GM21423 (cell line): ENCODE measurements around the gene SCAPER.

Experiments used
- ATAC-seq: cut with Tn5 transposase; IDR thresholded peaks from one replicate; pipeline ENCODE4 v1.9.1; 2021; ENCODE audit warnings: mild to moderate bottlenecking, moderate library complexity; ENCODE audit not compliant: unreplicated experiment

Gene SCAPER, protein sequence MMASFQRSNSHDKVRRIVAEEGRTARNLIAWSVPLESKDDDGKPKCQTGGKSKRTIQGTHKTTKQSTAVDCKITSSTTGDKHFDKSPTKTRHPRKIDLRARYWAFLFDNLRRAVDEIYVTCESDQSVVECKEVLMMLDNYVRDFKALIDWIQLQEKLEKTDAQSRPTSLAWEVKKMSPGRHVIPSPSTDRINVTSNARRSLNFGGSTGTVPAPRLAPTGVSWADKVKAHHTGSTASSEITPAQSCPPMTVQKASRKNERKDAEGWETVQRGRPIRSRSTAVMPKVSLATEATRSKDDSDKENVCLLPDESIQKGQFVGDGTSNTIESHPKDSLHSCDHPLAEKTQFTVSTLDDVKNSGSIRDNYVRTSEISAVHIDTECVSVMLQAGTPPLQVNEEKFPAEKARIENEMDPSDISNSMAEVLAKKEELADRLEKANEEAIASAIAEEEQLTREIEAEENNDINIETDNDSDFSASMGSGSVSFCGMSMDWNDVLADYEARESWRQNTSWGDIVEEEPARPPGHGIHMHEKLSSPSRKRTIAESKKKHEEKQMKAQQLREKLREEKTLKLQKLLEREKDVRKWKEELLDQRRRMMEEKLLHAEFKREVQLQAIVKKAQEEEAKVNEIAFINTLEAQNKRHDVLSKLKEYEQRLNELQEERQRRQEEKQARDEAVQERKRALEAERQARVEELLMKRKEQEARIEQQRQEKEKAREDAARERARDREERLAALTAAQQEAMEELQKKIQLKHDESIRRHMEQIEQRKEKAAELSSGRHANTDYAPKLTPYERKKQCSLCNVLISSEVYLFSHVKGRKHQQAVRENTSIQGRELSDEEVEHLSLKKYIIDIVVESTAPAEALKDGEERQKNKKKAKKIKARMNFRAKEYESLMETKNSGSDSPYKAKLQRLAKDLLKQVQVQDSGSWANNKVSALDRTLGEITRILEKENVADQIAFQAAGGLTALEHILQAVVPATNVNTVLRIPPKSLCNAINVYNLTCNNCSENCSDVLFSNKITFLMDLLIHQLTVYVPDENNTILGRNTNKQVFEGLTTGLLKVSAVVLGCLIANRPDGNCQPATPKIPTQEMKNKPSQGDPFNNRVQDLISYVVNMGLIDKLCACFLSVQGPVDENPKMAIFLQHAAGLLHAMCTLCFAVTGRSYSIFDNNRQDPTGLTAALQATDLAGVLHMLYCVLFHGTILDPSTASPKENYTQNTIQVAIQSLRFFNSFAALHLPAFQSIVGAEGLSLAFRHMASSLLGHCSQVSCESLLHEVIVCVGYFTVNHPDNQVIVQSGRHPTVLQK (N-terminal part only)

DNA sequence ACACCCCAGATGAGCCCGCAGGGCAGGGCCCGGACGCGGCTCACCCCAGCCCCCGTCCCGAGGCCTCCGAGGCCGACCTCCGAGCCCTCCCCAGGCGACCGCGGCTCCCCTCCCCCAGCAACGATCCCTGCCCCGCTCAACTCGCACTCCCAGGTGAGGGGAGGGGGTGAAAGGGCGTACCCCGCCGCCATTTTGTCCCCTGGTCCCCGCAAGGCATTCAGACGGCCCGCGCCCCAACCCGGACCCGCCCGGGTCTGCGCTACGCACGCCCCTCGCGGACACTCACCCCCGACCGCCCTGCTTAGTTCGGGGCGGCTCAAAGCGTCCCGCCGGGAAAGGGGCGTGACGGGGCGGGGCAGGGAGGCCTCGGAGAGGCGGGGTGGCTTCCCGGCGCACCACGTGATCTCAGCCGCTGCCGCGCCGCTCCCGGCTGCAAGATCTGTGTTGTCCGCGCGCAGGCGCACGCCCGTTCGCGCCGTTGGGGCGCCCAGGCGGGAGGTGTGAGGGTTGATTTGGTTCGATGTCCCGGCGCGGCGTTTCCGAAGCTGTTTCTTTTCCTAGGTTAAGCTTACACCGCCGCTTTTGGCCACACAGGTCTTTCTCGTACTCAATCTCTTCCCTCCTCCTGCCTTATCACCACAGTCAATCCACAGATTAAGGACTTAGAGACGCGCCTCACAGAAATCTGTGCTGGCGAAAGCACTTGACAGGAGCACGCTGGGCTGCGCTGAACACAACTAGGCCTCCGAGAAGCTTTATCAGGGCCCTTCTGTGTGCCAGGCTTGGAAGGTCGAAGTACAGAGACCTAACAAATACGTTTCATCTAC lies at the start of gene SCAPER:
Gene SCAPER (minus strand): TSS at position 328 of the 827 bp plus-strand sequence. CDS start 21,523 bp downstream, outside the sequence.
- peak; percentile 80 for ATAC-seq

DNA sequence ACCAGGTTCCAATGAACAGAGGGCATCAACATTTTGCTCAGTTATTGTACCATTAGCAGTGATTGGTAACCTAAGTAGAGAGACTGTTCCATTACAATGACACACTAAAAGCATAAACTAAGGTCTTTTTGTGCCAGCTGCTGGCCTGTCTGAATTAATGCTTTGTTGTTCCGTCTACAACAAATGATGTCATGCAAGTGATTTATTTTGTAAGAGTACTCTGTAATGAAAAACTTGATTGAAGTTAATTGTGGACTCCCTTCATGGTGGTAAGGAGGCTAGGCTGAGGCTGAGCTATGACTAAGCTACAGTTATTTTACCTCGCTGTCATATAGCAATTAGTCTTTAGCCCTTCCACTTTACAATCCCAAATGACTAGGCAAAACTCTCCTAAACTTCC lies 49.6 kb upstream of the SCAPER start:
- ATAC-seq: no peak

DNA sequence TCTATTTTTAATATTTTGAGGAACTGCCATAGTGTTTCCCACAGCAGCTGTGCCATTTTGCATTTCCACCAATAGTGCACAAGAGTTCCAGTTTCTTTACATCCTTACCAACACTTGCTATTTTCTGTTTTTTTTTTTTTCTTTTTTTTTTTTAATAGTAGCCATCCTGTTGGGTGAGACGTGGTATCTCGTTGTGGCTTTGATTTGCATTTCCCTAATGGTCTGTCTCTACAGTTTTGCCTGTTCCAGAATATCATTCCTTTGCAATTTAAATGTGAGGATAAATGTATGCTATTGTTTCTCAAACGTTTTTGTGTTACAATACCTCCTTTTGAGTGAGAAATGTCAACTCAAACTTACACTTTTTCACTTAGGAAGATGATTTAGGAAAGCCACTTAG lies 48.8 kb upstream of the SCAPER start:
- ATAC-seq: no peak

DNA sequence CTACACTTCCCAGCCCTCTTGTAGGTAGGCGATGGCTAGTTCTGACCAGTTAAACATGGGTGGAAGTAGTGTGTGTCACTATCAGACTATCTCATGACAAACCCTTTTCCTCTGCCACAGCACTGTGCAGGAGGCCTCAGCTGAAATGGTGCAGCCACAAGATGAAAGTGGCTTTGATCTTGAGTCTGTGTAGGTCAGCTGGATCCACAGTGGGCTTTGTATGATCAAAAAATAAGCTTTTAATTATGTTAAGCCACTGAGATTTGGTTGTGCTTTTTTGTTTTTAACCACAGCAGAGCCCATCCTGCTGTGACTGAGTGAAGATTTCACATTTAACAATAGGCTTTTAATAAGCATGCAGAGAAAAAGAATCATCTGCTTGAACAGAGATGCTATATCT lies 46.1 kb upstream of the SCAPER start:
- ATAC-seq: no peak

DNA sequence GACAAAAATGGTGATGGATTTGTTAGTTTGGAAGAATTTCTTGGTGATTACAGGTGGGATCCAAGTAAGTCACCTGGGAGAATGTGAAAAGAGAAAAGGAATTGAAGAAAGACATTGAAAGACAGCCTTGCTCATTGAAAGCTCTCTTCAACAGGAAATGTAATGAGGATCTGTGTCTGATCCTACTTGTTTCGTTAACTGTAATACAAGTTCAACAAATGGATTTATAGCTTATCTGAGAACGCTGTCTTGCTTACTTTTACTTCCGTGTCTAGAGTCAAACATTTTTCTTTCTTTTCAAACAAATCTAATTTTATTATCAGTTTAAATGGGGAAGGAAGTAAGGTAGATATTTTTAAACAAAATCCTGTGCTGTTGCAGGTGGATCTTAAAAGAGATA lies 42.3 kb upstream of the SCAPER start:
- ATAC-seq: no peak

DNA sequence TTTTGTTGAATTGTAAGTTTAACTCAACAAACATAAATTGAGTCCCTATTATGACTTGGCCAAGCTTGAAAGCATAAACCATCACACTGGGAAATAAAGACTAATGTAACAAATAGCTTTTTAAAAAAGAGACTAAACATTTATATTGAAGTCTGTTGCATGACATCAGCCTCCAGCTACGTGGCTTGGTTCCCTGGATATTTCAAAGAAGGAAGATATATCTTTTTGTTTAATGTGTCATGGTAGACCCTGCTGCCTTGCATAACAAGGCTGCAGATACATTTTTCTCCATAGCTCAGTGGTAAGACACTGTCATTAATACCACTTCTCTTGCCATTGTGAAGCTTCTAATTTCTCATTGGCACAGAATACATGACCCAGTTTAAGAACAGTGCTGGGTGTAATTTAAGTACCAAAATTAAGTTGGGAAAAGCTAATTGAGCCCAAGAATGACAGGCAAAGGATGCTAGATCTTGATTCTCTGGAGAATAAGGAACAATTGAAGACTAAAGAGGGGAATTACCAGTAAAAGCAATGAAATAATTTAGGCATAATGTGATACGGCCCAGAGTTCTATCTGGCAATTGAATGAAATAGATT lies 40.5 kb upstream of the SCAPER start:
- ATAC-seq: no peak

DNA sequence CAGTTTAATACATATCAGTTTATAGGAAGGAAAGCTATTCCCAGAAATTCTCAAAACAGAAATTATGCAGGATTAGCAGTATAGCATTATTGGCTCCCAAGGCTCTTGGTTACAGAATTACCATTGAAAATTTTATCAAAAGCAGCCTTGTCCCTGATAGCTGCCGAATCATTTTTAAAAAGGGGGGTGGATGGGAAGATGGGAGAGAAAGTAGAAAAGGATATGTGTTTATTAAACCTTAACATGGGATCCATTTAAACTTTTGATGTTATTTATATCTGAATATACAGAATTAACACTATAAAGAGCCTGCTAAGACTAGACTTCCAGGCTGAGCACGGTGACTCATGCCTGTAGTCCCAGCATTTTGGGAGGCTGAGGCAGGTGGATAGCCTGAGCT lies 37.2 kb upstream of the SCAPER start:
- ATAC-seq: no peak

DNA sequence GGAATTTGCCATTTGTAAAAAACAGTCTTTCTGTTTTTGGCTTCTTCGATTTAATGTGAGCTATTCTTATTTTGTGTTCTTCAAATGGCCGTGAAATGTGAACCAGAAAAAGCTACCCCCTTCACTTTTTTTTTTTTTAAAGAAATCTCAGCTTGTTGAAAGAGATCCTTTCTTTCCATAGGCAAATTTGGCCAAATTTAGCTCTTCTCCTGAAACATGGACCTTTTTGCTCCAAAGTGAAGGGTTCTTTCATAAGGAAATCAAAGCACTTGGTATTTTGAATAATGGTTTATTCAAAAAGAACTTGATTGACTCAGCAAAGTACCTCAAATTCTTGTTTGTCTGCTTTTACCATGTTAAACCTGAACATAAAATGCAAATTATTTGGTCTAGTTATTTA lies 36.5 kb upstream of the SCAPER start:
- ATAC-seq: no peak

DNA sequence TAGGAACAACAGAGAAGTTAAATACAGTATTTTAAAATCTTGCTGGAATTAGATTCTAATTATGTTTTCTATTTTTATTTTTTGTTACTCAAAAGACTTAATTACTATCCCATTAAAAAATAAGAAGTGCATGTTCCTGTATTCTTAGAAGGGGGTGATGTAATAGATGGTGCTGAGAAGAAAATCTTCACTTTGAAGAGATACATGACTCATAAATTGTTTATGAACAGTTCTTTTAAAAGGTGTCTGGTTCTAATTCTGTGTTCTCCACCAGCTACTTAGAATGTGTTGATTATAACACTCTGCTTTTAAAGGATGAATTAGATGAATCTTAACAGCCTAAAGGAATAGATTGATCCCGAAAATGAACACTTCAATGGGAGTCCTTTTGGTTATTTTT lies 34.6 kb upstream of the SCAPER start:
- ATAC-seq: no peak

DNA sequence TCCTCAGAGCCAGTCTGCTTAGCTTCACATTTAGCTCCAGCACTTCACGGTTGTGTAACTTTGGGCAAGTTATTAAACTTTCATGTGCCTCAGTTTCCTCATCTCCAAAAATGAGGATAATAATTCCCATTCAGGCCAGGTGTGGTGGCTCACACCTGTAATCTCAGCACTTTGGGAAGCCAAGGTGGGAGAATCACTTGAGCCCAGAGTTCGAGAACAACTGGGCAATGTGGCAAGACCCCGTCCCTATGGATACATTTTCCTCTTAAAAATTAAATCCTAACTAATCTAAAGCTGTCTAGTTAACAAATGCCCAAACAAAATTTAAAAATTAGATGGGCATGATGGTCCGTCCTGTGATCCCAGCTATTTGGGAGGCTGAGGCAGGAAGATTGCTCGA lies 33.6 kb upstream of the SCAPER start:
- ATAC-seq: no peak

DNA sequence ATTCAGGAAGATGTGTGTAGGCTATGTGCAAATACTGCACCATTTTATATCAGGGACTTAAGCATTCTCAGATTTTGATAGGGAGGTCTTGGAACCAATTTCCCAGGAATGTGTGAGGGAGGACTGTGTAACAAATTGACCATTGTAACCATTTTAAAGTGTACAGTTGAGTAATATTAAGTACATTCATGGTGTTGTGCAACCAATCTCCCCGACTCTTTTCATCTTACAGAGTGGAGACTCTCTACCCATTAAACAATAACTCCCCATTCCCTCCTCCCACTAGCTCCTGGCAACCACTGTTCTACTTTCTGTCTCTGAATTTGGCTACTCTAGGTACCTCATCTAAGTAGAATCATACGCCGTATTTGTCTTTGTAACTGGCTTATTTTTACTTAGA lies 31.5 kb upstream of the SCAPER start:
- no peak for ATAC-seq

DNA sequence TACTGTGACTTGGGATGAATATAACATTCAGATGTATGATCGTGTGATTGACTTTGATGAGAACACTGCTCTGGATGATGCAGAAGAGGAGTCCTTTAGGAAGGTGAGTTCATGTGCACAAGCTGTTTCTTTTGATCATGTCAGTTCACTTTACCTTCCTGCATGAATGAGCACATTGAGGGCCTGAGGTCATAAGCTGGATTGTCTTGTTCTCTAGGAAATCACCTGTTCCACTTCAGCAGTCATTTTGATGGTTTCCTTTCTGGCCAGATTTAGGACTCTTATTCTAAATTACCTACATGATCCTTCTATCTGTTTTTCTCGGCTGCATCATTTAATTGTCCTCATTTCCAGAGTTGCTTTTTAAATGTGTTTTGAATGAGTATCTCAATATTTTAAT lies 30.5 kb upstream of the SCAPER start:
- ATAC-seq: no peak

DNA sequence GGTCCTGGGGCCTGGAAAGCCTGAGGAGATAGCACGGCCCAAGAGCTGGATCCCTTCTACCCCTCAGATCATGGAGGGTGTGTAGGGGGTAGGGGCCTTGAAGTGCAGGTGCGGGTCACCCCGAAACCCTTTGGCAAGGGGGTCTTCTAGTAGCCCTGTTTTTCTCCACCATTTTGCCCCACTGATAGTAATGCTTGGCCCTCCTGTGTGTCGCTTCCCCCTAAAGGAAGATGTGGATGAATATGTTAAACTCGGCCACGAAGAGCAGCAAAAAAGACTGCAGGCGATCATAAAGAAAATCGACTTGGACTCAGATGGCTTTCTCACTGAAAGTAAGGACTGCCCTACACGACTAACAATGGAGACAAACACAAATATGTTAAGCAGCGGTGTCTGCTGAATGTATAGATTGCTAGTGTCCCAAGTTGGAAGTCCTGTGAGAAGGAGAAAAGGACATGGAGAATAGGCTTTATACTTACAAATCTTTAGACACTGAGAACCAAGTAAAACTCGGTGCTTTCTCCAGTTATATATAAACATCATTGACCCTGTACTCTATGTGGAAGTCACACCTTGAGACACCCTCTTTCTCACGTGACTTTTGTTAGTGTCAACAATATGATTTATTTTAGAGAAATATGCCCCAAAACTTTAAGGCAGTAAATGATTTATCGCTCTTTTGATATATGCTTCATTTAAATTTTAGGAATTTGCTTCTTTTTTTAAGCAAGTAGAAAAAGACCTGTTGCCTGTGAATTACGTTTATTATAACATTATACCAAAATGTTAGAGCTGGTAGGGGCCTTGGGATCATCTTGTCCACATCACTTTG lies 27.2 kb upstream of the SCAPER start:
- no peak for ATAC-seq

DNA sequence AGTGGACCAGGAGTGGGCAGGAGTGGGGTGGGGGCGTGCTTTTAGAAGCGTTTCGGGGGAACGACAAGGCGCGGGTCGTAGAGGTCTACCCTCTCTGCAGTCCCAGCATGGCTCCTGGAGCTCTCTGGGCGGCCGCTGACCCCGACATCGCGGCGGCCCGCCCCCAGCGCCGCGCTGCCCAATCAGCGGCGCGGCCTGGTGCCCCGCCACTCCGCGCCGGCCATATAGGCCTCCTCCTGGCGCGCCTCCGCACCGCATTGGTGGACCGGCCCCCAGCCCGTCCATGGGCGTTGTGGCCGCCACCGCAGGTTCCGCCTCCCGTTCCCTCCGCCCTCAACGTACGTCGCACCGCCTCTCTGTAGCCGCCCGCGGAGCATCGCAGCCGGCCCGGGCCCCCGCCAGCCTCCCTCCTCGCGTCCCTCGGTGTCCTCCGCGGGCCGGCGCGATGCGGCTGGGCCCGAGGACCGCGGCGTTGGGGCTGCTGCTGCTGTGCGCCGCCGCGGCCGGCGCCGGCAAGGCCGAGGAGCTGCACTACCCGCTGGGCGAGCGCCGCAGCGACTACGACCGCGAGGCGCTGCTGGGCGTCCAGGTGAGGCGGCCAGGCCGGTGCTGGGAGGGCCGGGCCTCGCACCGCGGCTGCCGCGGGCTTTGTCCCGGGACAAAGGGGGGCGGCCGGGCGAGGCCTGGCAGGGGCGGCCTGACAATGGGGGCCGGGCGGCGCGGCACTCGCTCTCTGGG lies 26.4 kb upstream of the SCAPER start, which contains the start of gene RCN2:
Gene RCN2 (plus strand): TSS at position 353 of the 738 bp plus-strand sequence. CDS start 93 bp downstream, at position 446.
- peak; percentile 98 for ATAC-seq

DNA sequence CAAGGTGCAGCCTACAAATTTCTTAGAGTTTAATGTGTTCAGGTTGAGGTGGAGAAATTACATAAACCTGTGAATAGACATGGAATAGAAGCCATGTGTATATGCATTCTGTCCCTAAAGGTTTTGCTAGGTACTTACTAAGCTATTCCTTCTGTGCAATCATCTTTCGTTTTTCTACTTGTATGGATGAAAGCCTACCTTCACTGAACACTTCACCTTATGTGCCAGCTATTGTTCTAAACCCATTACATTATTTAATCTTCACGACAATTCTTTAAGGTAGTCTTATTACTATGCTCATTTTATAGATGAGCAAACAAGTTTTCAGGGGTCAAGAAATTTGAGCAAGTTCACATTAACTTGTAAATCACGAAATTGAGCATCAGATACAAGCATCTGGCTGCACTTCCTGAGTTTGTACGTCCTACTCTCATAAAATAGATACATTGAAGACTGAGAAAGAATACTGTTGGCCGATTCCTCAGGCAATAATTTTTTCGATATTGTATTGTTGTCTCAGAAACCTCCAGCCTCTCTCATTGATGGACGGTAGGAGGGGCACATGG lies 25.8 kb upstream of the SCAPER start:
- ATAC-seq: no peak

DNA sequence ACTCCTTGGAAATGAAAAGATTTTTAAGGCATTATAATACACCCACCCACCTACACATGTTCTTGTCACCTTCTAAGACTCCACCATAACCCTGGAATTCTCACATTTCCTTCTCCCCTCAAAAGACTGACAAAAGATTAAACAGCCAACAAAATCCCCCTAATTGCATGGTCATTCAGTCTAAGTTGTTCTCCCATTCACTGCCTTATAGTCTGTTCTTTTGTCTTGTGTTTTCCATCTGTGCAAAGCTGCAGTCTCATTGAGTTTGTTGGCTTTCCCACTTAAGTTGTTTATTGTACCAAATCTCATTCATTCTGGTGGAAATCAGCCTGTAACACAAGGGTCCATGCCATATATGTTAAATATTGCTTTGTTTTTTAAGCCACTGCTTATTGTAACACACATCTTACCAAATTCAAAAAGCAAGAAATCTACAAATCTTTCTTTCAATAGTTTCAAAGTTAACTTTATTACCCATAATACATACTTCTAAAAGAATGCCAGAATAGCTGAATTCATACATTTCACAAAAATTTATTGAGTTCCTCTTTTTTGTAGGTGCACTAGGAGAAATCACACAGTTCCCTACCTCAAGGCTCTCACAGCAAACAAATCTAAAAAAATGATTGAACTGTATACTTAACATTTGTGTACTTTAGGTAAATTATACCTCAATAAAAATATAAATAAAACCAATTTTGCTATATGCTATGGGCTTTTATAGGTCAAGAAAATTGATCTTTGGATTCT lies 24.0 kb upstream of the SCAPER start:
- no peak for ATAC-seq

DNA sequence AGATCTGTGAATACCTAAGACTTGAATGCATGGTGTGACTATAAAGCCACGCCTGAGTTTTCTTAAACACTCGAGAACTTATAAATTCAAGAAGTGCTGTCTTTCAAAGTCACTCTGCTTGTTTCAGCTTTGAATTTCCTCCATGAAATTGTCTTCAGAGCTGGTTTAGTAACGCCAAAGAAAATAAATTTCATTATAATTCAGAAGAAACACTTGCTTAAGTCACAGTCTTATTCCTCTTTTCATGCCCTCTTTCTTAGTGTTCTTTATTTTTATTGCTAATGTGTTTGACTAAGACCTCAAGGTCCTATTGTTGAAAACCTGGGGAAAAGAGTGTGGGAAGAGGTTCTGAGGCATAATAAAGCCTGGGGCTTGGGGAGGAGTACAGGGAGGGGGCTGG lies 23.1 kb upstream of the SCAPER start:
- ATAC-seq: no peak
